Loucy (cell line): ENCODE results near the gene FICD.

Source experiments
- H2AFZ ChIP-seq: fragments of 200-600 bp; sonication (generic); 2 replicates; pipeline ENCODE4 v1.6.0; 2016; ENCODE audit warnings: antibody characterized with exemption, mild to moderate bottlenecking, low read length, moderate library complexity
- H3F3A ChIP-seq: fragments of 200-600 bp; 2 replicates; pipeline ENCODE4 v1.6.0; 2016; ENCODE audit warnings: antibody characterized with exemption, low read depth, mild to moderate bottlenecking
- H3K27me3 ChIP-seq: fragments of 200-600 bp; sonication (generic); 2 replicates; pipeline ENCODE4 v1.6.1; 2014; ENCODE audit warnings: low read length, mild to moderate bottlenecking; ENCODE audit not compliant: insufficient read depth, poor library complexity, severe bottlenecking
- H3K36me3 ChIP-seq: fragments of 200-600 bp; sonication (generic); 2 replicates; pipeline ENCODE4 v1.6.1; 2016; ENCODE audit warnings: low read length; ENCODE audit not compliant: insufficient read depth
- H3K4me1 ChIP-seq: fragments of 200-600 bp; sonication (generic); 2 replicates; pipeline ENCODE4 v1.5.1; 2014; ENCODE audit warnings: low read length, mild to moderate bottlenecking; ENCODE audit not compliant: insufficient read depth, poor library complexity, severe bottlenecking
- H3K4me2 ChIP-seq: fragments of 200-600 bp; sonication (generic); 2 replicates; pipeline ENCODE4 v1.6.0; 2014; ENCODE audit warnings: antibody characterized with exemption, low read length, low read depth, mild to moderate bottlenecking; ENCODE audit not compliant: poor library complexity, severe bottlenecking
- H3K4me3 ChIP-seq: fragments of 200-600 bp; sonication (generic); 2 replicates; pipeline ENCODE4 v1.5.1; 2014; ENCODE audit warnings: low read length, mild to moderate bottlenecking, mixed read lengths; ENCODE audit not compliant: poor library complexity, severe bottlenecking
- H3K79me2 ChIP-seq: fragments of 200-600 bp; sonication (generic); 2 replicates; pipeline ENCODE4 v1.6.1; 2014; ENCODE audit warnings: low read length; ENCODE audit not compliant: insufficient read depth
- H3K9ac ChIP-seq: fragments of 200-600 bp; sonication (generic); 2 replicates; pipeline ENCODE4 v1.6.0; 2014; ENCODE audit warnings: mild to moderate bottlenecking, low read depth, low read length, moderate library complexity; ENCODE audit not compliant: poor library complexity, severe bottlenecking
- H3K9me2 ChIP-seq: fragments of 200-600 bp; sonication (generic); replicated peaks from 2 replicates; pipeline ENCODE4 v1.6.1; 2016; ENCODE audit warnings: low read depth, low read length, mixed read lengths
- H3K9me3 ChIP-seq: fragments of 200-600 bp; sonication (generic); 2 replicates; pipeline ENCODE4 v1.6.1; 2014; ENCODE audit warnings: mild to moderate bottlenecking, antibody characterized with exemption, low read length, low read depth; ENCODE audit not compliant: insufficient read depth
- H4K20me1 ChIP-seq: fragments of 200-600 bp; sonication (generic); 2 replicates; pipeline ENCODE4 v1.6.0; 2014; ENCODE audit warnings: antibody characterized with exemption, low read length, mild to moderate bottlenecking; ENCODE audit not compliant: insufficient read depth, poor library complexity, severe bottlenecking
- EZH2phosphoT487 ChIP-seq: fragments of 200-600 bp; IDR thresholded peaks from 2 replicates; pipeline ENCODE4 v1.6.1; 2018; ENCODE audit warnings: antibody characterized with exemption, mild to moderate bottlenecking, moderate library complexity, borderline replicate concordance
- TF ChIP-seq, protein P1 (sequence below): fragments of 200-600 bp; sonication (generic); conservative IDR thresholded peaks from 2 replicates; pipeline ENCODE4 v1.5.1; 2014; ENCODE audit warnings: mild to moderate bottlenecking, antibody characterized with exemption, low read length

The FICD gene

GRCh38 chr12:108567406-108568337 is 52.6 kb downstream of the FICD start:
- Histone ChIP-seq H3K79me2 (peaks cover 15% of the 10 kb centered on the region), H3K9me2 (no peaks in the 10 kb centered on the region), H3K4me1 (peaks cover 63% of the 10 kb centered on the region), H3K4me2 (peak overlapping the region; percentile 82), H2AFZ (no peak overlapping the region), H3K4me3 (no peak overlapping the region), H4K20me1 (peaks cover 15% of the 10 kb centered on the region), H3K9me3 (no peaks in the 10 kb centered on the region), H3K9ac (peak overlapping the region; percentile 30), H3K36me3 (peaks cover 13% of the 10 kb centered on the region; the same call in 1 of the 2 replicates), H3K27me3 (peaks cover 2% of the 10 kb centered on the region), H3F3A (peaks cover 17% of the 10 kb centered on the region)
- TF ChIP-seq, protein P1, sequence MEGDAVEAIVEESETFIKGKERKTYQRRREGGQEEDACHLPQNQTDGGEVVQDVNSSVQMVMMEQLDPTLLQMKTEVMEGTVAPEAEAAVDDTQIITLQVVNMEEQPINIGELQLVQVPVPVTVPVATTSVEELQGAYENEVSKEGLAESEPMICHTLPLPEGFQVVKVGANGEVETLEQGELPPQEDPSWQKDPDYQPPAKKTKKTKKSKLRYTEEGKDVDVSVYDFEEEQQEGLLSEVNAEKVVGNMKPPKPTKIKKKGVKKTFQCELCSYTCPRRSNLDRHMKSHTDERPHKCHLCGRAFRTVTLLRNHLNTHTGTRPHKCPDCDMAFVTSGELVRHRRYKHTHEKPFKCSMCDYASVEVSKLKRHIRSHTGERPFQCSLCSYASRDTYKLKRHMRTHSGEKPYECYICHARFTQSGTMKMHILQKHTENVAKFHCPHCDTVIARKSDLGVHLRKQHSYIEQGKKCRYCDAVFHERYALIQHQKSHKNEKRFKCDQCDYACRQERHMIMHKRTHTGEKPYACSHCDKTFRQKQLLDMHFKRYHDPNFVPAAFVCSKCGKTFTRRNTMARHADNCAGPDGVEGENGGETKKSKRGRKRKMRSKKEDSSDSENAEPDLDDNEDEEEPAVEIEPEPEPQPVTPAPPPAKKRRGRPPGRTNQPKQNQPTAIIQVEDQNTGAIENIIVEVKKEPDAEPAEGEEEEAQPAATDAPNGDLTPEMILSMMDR, result no peak
- no peak for TF ChIP-seq EZH2phosphoT487

GRCh38 chr12:108568338-108569154 is 53.5 kb downstream of the FICD start:
- Histone ChIP-seq H2AFZ (no peak overlapping the region), H3K36me3 (peaks cover 13% of the 10 kb centered on the region; the same call in 1 of the 2 replicates), H3K9me2 (no peaks in the 10 kb centered on the region), H3K9me3 (no peaks in the 10 kb centered on the region), H4K20me1 (peaks cover 15% of the 10 kb centered on the region), H3K9ac (peak overlapping the region; percentile 30), H3K4me3 (peak overlapping the region; percentile 27), H3K4me1 (peaks cover 59% of the 10 kb centered on the region), H3K79me2 (peaks cover 7% of the 10 kb centered on the region), H3K4me2 (peak overlapping the region; percentile 38), H3F3A (peaks cover 17% of the 10 kb centered on the region), H3K27me3 (no peaks in the 10 kb centered on the region)
- TF ChIP-seq EZH2phosphoT487, result no peak
- TF ChIP-seq, protein P1, result no peak
